Activated CD8-positive, alpha-beta memory T cell treated with anti-CD3 and anti-CD28 coated beads for 24 hours (primary cell): ENCODE data around the gene SPDYC.

Source experiments
- DNase-seq: peaks from one replicate; pipeline ENCODE4 v3.0.0-alpha.2; 2020

SPDYC gene

GRCh38 chr11:65172600-65172999 lies 2.6 kb downstream of the SPDYC start:
- DNase-seq: no peak

DNA sequence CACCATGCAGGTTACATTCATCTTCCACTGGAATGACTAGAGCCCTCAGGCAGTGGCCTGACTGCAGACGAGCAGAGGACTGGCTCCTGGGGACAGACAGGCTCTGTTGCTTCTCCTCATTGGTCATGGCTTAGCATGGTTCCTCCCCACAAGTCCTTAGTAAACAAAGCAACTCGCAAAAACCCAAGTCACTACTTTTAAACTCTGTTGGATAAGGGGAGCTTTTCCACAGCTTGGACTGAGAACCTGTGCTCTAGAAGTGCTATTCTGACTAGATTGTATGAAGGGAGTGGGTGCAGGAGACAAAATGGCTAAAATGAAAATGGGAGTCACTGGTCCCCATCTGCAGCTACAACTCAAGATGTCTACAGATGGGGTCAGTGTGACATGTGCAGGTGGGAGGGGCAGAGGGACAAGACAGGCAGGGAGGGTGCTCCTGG lies 4.6 kb downstream of the SPDYC start:
- peak; percentile 32 for DNase-seq

GRCh38 chr11:65180877-65181568 lies 11.0 kb downstream of the SPDYC start:
- peak; percentile 85 for DNase-seq

- DNase-seq: peak; percentile 85
These were observed 11.7 kb downstream of the SPDYC start, which contains the start of gene CAPN1 for GRCh38 chr11:65181569-65182257. Gene CAPN1 (plus strand): TSS chr11:65181928. CDS start chr11:65182702, 774 bp downstream.

DNA sequence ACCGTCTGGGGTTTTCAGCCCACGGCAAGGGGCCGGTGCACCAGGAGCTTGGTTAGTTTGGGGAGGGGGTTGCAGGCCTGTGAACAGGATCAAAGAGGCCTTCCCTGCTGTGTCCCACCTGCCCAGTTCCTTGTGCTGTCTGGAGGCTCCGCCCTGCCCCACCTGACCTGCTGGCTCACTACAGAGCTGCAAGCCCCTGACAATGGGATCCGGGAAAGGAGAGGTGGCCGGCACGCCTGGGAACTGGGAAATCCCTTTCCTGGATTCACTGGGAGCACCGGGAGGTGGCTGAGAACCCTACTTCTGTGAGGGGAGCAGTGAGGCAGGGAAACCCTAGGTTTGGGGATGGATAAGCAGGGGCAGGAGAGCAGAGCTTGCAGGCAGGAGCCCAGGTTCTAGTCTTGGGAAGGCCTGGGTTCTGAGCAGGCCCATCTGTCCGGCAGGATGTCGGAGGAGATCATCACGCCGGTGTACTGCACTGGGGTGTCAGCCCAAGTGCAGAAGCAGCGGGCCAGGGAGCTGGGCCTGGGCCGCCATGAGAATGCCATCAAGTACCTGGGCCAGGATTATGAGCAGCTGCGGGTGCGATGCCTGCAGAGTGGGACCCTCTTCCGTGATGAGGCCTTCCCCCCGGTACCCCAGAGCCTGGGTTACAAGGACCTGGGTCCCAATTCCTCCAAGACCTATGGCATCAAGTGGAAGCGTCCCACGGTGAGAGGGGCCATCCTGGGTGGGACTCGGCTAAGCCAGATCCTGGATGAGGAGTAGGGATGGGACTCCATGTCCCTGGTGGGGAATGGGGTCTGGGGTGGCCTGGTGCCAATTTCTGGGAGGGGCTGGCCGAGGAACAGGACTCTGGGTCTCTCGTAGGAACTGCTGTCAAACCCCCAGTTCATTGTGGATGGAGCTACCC lies 12.5 kb downstream of the SPDYC start:
- peak; percentile 63 for DNase-seq

GRCh38 chr11:65183201-65183891 lies 13.3 kb downstream of the SPDYC start:
- peak; percentile 55 for DNase-seq

DNA sequence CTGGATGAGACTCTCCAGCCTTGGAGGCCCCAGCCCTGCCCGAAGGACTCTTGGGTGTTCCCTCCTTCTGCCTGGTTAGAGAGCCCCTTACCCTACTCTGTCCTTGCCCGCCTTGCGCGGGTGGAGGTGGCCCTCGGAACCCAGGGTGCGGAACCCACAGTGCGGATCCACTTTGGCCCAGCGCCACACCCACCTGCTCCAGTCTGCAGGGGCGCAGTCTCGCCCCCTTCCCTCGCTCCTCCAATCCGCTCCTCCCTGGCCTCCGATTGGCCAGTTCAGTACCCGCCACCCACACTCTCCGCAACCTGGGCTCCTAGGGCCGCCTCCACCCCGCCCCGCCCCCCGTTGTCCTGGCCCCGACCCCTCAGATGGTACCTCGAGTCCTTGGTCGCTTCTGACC lies 14.1 kb downstream of the SPDYC start:
- no peak for DNase-seq

GRCh38 chr11:65185171-65185570 lies 15.1 kb downstream of the SPDYC start:
- peak; percentile 32 for DNase-seq

DNA sequence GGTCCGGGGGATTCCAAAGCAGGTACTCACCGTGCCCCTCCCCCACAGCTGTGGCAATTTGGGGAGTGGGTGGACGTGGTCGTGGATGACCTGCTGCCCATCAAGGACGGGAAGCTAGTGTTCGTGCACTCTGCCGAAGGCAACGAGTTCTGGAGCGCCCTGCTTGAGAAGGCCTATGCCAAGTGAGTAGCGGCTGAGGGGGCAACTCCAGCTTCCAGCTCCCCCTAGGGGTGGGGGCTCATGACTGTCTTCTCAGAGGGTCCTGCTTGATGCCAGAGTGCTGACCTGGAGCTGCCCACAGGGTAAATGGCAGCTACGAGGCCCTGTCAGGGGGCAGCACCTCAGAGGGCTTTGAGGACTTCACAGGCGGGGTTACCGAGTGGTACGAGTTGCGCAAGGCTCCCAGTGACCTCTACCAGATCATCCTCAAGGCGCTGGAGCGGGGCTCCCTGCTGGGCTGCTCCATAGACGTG lies 15.9 kb downstream of the SPDYC start:
- peak; percentile 52 for DNase-seq

DNA sequence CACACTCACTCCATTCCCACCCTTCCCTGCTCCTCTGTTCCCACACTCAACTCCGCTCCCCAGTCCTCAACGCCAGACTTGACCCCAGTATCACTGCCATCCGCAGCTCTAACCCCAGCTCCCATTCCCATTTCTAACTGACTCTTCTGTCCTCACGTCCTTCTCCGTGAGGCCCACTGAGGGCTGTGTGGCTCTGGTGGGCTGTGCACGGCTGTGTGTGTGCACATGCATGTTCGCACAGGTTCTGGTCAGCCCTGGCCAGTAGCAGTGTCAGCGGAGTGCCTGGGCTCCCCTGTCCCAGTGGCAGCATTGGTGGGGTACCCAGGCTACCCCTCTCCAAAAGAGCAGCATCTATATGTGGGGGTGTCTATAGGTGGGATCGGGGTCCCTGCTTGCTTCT lies 16.7 kb downstream of the SPDYC start:
- DNase-seq: peak; percentile 41

GRCh38 chr11:65187146-65187675 lies 17.2 kb downstream of the SPDYC start:
- DNase-seq: peak; percentile 46

GRCh38 chr11:65187971-65188461 lies 18.0 kb downstream of the SPDYC start:
- peak; percentile 40 for DNase-seq

DNA sequence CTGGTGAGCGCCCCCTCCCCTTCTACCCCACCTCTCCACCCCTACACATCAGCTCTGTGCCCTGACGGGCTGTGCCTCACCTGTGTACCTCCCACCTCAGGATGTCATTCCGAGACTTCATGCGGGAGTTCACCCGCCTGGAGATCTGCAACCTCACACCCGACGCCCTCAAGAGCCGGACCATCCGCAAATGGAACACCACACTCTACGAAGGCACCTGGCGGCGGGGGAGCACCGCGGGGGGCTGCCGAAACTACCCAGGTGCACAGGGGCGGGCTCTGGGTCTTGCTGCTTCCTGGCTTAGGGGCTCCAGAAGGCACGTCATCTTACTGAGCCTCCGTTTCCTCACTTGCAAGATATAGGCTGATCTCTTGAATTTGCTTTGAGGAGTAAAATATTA lies 18.5 kb downstream of the SPDYC start:
- DNase-seq: no peak

DNA sequence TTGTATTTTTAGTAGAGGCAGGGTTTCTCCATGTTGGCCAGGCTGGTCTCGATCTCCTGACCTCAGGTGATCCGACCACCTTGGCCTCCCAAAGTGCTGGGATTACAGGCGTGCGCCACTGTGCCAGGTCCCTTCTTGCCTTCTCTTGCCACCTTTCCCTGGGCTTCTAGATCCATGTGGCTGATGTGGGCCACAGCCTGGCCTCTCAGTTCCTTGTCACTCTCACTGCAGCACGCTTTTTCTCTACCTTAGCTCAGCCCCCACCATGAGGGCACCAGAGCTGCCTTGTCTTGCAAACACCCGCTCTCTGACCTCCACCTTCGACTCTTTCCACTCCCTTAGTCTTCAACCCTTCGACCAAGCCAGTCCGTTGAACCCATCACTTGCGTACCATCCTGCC lies 19.2 kb downstream of the SPDYC start:
- DNase-seq: peak; percentile 37

DNA sequence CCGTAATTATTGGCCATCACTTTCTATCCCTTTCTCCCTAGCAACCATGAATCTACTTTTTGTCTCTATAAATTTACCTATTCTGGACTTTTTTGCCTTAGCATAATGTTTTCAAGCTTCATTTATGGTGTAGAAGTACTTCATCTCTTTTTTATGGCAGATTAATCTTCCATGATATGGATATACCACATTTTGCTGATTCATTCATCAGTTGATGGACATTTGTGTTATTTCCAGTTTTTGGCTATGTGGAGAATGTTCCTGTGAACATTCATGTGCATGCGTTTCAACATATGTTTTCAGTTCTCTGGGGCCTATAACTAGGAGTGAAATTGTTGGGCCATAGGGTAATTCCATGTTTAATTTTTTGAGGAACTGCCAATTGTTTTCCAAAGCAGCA lies 24.5 kb downstream of the SPDYC start:
- no peak for DNase-seq

DNA sequence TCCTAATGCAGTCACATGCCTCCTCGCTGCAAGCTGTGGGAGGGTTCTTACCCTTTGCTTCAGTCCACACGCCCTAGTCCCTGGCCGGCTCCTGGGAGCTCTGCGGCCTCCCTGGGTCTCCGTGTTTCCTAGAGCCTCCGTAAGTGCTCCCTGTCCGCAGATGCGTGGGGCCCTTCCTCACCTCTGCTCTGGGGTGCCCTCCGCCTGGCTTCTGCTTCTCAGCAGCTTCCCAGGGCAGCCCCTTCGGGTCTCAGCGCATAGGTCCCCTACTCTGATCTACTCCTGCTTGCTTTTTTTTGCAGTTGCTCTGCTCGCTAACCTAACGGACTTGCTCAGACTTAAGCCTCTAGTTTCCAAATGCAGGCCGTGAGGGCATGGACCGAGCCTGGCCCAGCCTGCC lies 34.1 kb downstream of the SPDYC start:
- DNase-seq: no peak

DNA sequence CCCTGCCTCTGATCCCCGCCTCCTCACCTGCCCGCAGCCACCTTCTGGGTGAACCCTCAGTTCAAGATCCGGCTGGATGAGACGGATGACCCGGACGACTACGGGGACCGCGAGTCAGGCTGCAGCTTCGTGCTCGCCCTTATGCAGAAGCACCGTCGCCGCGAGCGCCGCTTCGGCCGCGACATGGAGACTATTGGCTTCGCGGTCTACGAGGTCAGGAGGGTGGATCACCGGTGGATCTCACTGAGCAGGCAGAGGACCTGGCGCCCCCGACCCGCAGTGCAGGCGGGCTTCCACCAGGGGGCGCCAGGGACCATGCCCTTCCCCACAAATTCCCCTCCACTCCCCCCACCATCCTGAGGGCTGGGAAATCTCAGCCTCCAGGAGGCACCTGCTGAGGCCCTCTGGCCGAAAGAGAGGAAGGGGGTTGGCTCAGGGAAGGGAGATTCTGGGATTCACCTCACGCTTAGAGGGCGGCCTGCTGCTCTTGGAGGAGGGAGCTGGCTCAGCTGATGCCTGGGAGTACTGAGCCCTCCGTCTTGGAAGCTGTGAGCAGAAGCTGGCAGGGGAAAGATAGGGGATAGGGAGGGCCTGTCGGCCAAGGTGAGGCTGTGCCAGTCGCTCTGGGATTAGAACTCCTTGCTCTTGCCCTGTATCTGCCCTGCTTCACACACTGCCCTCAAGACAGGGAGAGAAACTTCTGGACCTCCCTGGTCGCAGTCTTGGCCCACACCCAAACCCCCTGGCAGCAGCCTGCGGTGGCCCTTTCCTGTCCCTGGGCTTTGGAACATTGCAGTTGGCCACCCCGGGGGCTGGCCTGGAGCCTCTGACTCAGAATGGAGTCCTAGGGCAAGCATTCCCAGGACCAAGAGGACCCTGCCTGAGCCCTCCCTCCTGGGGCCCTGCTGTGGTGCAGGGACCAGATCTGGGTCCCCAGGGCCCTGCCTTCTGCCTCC lies 34.9 kb downstream of the SPDYC start:
- DNase-seq: peak; percentile 84

GRCh38 chr11:65205602-65205967 lies 35.6 kb downstream of the SPDYC start:
- peak; percentile 49 for DNase-seq

DNA sequence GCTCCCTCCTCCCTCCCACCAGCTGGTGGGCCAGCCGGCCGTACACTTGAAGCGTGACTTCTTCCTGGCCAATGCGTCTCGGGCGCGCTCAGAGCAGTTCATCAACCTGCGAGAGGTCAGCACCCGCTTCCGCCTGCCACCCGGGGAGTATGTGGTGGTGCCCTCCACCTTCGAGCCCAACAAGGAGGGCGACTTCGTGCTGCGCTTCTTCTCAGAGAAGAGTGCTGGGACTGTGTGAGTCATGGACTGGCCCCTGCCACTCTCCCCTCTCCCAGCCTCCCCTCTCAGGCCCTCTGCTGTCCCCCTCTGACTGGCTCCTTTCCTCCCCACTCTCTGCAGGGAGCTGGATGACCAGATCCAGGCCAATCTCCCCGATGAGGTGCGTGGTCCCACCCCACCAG lies 36.4 kb downstream of the SPDYC start:
- DNase-seq: peak; percentile 51

GRCh38 chr11:65206901-65207300 lies 36.9 kb downstream of the SPDYC start:
- no peak for DNase-seq
